ENCODE measurements around the gene ATXN1.

DNA sequence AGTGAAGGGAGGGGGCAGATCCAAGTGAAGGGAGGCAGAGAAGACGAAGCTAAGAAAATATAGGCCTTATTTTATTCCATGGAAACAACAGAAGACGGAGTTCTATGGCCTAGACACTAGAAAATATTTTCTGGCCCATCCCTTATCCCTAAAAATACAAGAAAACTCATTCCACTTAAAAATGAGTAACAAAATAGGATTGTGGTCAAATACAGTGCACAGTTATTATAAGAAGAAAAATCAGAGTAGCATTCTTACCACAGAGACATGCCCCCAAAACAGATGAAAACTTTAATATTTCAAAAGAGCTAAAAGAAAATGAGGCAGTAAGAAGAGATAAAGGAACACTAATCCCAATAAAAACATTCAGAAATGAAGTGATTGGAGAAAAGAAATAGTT is 320.0 kb downstream of the ATXN1 start:
- TF ChIP-seq HEYL (CRISPR knock-in tag; IDR thresholded peaks at IDR 0.05) (no peak), MAZ (IDR thresholded peaks at IDR 0.05; ENCODE audit: borderline replicate concordance, low read depth, low read length) (no peak), RAD21 (conservative IDR thresholded peaks at IDR 0.05 in 1 of 2, IDR thresholded peaks at IDR 0.05 in 1 of 2) (no peak), CTCF (IDR thresholded peaks at IDR 0.05) (no peak), POLR2A (IDR thresholded peaks at IDR 0.05; ENCODE audit: low read length) (no peak), HOXA7 (CRISPR knock-in tag; IDR thresholded peaks at IDR 0.05) (no peak), KDM1A (IDR thresholded peaks at IDR 0.05; ENCODE audit: low read depth) (no peak), FOSB (CRISPR knock-in tag; IDR thresholded peaks at IDR 0.05) (no peak)
- TF ChIP-seq, protein P1, sequence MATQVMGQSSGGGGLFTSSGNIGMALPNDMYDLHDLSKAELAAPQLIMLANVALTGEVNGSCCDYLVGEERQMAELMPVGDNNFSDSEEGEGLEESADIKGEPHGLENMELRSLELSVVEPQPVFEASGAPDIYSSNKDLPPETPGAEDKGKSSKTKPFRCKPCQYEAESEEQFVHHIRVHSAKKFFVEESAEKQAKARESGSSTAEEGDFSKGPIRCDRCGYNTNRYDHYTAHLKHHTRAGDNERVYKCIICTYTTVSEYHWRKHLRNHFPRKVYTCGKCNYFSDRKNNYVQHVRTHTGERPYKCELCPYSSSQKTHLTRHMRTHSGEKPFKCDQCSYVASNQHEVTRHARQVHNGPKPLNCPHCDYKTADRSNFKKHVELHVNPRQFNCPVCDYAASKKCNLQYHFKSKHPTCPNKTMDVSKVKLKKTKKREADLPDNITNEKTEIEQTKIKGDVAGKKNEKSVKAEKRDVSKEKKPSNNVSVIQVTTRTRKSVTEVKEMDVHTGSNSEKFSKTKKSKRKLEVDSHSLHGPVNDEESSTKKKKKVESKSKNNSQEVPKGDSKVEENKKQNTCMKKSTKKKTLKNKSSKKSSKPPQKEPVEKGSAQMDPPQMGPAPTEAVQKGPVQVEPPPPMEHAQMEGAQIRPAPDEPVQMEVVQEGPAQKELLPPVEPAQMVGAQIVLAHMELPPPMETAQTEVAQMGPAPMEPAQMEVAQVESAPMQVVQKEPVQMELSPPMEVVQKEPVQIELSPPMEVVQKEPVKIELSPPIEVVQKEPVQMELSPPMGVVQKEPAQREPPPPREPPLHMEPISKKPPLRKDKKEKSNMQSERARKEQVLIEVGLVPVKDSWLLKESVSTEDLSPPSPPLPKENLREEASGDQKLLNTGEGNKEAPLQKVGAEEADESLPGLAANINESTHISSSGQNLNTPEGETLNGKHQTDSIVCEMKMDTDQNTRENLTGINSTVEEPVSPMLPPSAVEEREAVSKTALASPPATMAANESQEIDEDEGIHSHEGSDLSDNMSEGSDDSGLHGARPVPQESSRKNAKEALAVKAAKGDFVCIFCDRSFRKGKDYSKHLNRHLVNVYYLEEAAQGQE (IDR thresholded peaks at IDR 0.05), result no peak
